ENCODE measurements around the gene ARL6IP5. TPM values are rescaled to one million over a fixed set of nuclear protein-coding genes. Genes with fewer than 3 reads are reported as not detected.

ARL6IP5 gene
- total and polyA plus RNA-seq, 4 donors: 25.1 to 46.0 (median 33.8) TPM

DNA sequence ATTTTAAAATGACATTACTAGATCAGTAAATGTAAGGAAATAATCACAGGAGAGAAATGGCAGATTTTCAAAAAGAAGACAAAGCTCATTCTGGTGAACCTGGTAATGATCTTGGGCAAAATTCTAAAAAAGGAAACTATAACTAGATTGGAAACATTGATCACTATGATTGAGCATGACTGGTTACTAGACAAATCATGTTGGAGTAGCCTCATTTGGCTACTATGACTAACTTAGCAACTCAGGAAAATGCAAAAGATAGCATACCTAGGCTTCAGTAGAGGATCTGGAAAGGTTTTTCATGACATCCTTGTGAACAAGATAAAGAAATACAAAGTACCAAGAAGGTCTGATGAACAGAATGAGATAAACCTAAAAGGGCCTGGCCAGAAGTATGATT is 25.0 kb upstream of the ARL6IP5 start:
- TF ChIP-seq HNF4G (IDR thresholded peaks at IDR 0.05): no peak
- no peak for TF ChIP-seq HNF4A (conservative IDR thresholded peaks at IDR 0.05)
- no peak for TF ChIP-seq FOXA2 (IDR thresholded peaks at IDR 0.05)
- TF ChIP-seq JUND (IDR thresholded peaks at IDR 0.05): no peak
- no peak for TF ChIP-seq RAD21 (IDR thresholded peaks at IDR 0.05)
- TF ChIP-seq, protein P1, sequence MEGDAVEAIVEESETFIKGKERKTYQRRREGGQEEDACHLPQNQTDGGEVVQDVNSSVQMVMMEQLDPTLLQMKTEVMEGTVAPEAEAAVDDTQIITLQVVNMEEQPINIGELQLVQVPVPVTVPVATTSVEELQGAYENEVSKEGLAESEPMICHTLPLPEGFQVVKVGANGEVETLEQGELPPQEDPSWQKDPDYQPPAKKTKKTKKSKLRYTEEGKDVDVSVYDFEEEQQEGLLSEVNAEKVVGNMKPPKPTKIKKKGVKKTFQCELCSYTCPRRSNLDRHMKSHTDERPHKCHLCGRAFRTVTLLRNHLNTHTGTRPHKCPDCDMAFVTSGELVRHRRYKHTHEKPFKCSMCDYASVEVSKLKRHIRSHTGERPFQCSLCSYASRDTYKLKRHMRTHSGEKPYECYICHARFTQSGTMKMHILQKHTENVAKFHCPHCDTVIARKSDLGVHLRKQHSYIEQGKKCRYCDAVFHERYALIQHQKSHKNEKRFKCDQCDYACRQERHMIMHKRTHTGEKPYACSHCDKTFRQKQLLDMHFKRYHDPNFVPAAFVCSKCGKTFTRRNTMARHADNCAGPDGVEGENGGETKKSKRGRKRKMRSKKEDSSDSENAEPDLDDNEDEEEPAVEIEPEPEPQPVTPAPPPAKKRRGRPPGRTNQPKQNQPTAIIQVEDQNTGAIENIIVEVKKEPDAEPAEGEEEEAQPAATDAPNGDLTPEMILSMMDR (IDR thresholded peaks at IDR 0.05; ENCODE audit: low read depth, low read length, missing input control): no peak
- TF ChIP-seq, protein P2, sequence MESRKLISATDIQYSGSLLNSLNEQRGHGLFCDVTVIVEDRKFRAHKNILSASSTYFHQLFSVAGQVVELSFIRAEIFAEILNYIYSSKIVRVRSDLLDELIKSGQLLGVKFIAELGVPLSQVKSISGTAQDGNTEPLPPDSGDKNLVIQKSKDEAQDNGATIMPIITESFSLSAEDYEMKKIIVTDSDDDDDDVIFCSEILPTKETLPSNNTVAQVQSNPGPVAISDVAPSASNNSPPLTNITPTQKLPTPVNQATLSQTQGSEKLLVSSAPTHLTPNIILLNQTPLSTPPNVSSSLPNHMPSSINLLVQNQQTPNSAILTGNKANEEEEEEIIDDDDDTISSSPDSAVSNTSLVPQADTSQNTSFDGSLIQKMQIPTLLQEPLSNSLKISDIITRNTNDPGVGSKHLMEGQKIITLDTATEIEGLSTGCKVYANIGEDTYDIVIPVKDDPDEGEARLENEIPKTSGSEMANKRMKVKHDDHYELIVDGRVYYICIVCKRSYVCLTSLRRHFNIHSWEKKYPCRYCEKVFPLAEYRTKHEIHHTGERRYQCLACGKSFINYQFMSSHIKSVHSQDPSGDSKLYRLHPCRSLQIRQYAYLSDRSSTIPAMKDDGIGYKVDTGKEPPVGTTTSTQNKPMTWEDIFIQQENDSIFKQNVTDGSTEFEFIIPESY (IDR thresholded peaks at IDR 0.05): no peak
- TF ChIP-seq SP1 (IDR thresholded peaks at IDR 0.05): no peak
- TF ChIP-seq FOXA1 (IDR thresholded peaks at IDR 0.05): no peak
- TF ChIP-seq, protein P3, sequence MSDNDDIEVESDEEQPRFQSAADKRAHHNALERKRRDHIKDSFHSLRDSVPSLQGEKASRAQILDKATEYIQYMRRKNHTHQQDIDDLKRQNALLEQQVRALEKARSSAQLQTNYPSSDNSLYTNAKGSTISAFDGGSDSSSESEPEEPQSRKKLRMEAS (IDR thresholded peaks at IDR 0.05): no peak
- TF ChIP-seq EGR1 (IDR thresholded peaks at IDR 0.05; ENCODE audit: low read depth in 2 of 2): no peak
- no peak for TF ChIP-seq RXRA (IDR thresholded peaks at IDR 0.05)
- TF ChIP-seq, protein P4, sequence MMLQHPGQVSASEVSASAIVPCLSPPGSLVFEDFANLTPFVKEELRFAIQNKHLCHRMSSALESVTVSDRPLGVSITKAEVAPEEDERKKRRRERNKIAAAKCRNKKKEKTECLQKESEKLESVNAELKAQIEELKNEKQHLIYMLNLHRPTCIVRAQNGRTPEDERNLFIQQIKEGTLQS (IDR thresholded peaks at IDR 0.05): no peak
- TF ChIP-seq NR2F2 (IDR thresholded peaks at IDR 0.05): no peak
- TF ChIP-seq GABPA (IDR thresholded peaks at IDR 0.05 in 1 of 2, conservative IDR thresholded peaks at IDR 0.05 in 1 of 2): no peak
- H3K27me3 ChIP-seq (ENCODE audit: control insufficient read depth in 4 of 4, insufficient read depth in 4 of 4, low read length in 3 of 4): no peaks in the 10 kb centered on the region
- H3K27ac ChIP-seq (ENCODE audit: low read depth in 1 of 2, low read length in 2 of 2): no peak overlapping the region
- no peak for DNase-seq (ENCODE audit: low spot score)
- H3K4me1 ChIP-seq (ENCODE audit: control insufficient read depth in 4 of 4, insufficient read depth in 4 of 4, low read length in 3 of 4): no peaks in the 10 kb centered on the region
- no peak overlapping the region for H3K4me3 ChIP-seq (ENCODE audit: low read depth in 1 of 3, low read length in 3 of 3)
- no peaks in the 10 kb centered on the region for H3K9me3 ChIP-seq (ENCODE audit: control insufficient read depth in 4 of 4, low read length in 3 of 4)
- H3K9ac ChIP-seq (ENCODE audit: low read depth in 1 of 2, low read length in 2 of 2): no peak overlapping the region
- H3K36me3 ChIP-seq (ENCODE audit: control insufficient read depth in 4 of 4, insufficient read depth in 3 of 4, low read depth in 1 of 4, low read length in 3 of 4): peaks cover 3 to 55% (median 33%) of the 10 kb centered on the region in 4 donors

DNA sequence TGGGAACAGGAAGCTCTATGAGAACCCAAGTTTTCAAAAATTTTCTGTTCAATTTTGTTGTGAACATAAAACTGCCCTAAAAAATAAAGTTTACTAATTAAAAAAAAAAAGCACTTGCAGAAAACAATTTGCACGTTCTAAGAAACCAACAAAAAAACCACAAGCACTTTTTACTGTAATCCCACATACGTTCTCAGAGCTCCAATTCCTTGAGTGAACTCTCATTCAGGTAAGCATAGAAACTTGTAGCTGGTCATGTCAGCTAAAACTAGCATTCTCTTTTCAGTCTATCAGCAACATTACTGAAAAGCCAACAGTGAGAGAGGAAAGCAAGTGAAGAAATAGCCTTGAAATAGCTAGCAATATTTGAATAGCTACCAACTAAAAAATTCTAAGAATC is 21.1 kb upstream of the ARL6IP5 start:
- TF ChIP-seq RAD21 (IDR thresholded peaks at IDR 0.05): no peak
- TF ChIP-seq TAF1 (conservative IDR thresholded peaks at IDR 0.05): no peak
- TF ChIP-seq SP1 (IDR thresholded peaks at IDR 0.05): no peak
- no peak for TF ChIP-seq GABPA (IDR thresholded peaks at IDR 0.05 in 1 of 2, conservative IDR thresholded peaks at IDR 0.05 in 1 of 2)
- no peak for TF ChIP-seq EGR1 (IDR thresholded peaks at IDR 0.05; ENCODE audit: low read depth in 2 of 2)
- TF ChIP-seq RXRA (IDR thresholded peaks at IDR 0.05): no peak
- no peak for TF ChIP-seq FOXA1 (IDR thresholded peaks at IDR 0.05)
- no peak for TF ChIP-seq NR2F2 (IDR thresholded peaks at IDR 0.05)
- TF ChIP-seq, protein P4 (IDR thresholded peaks at IDR 0.05): no peak
- TF ChIP-seq, protein P1 (IDR thresholded peaks at IDR 0.05; ENCODE audit: low read depth, low read length, missing input control): no peak
- TF ChIP-seq HNF4G (IDR thresholded peaks at IDR 0.05): no peak
- TF ChIP-seq YY1 (IDR thresholded peaks at IDR 0.05): no peak
- Histone ChIP-seq H3K36me3 (ENCODE audit: control insufficient read depth in 4 of 4, insufficient read depth in 3 of 4, low read depth in 1 of 4, low read length in 3 of 4) (peaks cover 3 to 42% (median 27%) of the 10 kb centered on the region in 4 donors), H3K9ac (ENCODE audit: low read depth in 1 of 2, low read length in 2 of 2) (no peak overlapping the region), H3K9me3 (ENCODE audit: control insufficient read depth in 4 of 4, low read length in 3 of 4) (no peaks in the 10 kb centered on the region), H3K4me1 (ENCODE audit: control insufficient read depth in 4 of 4, insufficient read depth in 4 of 4, low read length in 3 of 4) (no peaks in the 10 kb centered on the region), H3K27me3 (ENCODE audit: control insufficient read depth in 4 of 4, insufficient read depth in 4 of 4, low read length in 3 of 4) (no peaks in the 10 kb centered on the region), H3K27ac (ENCODE audit: low read depth in 1 of 2, low read length in 2 of 2) (no peak overlapping the region), H3K4me3 (ENCODE audit: low read depth in 1 of 3, low read length in 3 of 3) (no peak overlapping the region)
- 80% methylated on average over 2 of the region's 2 CpGs for WGBS
- no peak for DNase-seq (ENCODE audit: low spot score)
